Vagina (tissue), 2 donors: Measurements from ENCODE around the gene GPER1.

ENCODE experiments used
- CTCF ChIP-seq, 3 experiments: fragments of 450-650 bp in 2 of 3; fragments of 200-600 bp in 1 of 3; sonication (generic) in 1 of 3; IDR thresholded peaks; one replicate each; pipeline ENCODE4 v1.5.1; 2017 to 2019; ENCODE audit warnings: antibody characterized with exemption in 3 of 3, mild to moderate bottlenecking in 2 of 3, moderate library complexity in 2 of 3
- POLR2A ChIP-seq, 2 donors: fragments of 450-650 bp; IDR thresholded peaks; one replicate each; pipeline ENCODE4 v1.6.1; 2017; ENCODE audit warnings: antibody characterized with exemption in 2 of 2, mild to moderate bottlenecking in 2 of 2, moderate library complexity in 2 of 2
- POLR2AphosphoS5 ChIP-seq, 2 donors: sonication (generic); formaldehyde crosslinking; IDR thresholded peaks; one replicate each; pipeline ENCODE4 v1.9.0; 2017; ENCODE audit warnings: antibody characterized with exemption in 2 of 2, mild to moderate bottlenecking in 2 of 2, low read depth in 1 of 2; ENCODE audit not compliant: insufficient read depth in 1 of 2

DNA sequence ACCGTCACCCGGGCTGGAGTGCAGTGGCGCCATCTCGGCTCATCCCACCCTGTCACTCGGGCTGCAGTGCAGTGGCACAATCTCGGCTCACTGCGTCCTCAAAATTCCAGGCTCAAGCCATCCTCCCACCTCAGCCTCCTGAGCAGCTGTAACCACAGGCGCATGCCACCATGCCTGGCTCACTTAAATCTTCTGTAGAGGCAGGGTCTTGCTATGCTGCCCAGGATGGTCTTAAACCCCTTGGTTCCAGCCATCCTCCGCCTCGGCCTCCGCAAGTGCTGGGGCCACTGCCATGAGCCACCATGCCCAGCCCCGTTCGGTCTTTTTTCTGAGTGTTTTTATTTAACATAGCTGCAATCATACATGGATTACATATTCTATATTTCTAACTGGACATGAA, 41.5 kb downstream of the GPER1 start:
- TF ChIP-seq CTCF (IDR thresholded peaks at IDR 0.05) (no peak), POLR2A (IDR thresholded peaks at IDR 0.05) (no peak), POLR2AphosphoS5 (IDR thresholded peaks at IDR 0.05; ENCODE audit: insufficient read depth in 1 of 2, low read depth in 1 of 2) (no peak)
